Stimulated activated CD4-positive, alpha-beta T cell treated with anti-CD3 and anti-CD28 coated beads, Interleukin-4, amount 100 ng/mL, for 1 hour (primary cell): ENCODE data around the gene OR5B2.
"Not testable (repeated sequence)": the region's sequence is repeated elsewhere in the genome, so short reads cannot be mapped to it uniquely, and the experiment has no call there.

ENCODE experiments used
- DNase-seq: peaks from one replicate; pipeline ENCODE4 v3.0.0-alpha.2; 2020

The OR5B2 gene

GRCh38 chr11:58428021-58428420 lies at the start of gene OR5B2:
OR5B2 (minus strand) TSS chr11:58428121; CDS start chr11:58423261, 4,860 bp downstream.
- no peak for DNase-seq

DNA sequence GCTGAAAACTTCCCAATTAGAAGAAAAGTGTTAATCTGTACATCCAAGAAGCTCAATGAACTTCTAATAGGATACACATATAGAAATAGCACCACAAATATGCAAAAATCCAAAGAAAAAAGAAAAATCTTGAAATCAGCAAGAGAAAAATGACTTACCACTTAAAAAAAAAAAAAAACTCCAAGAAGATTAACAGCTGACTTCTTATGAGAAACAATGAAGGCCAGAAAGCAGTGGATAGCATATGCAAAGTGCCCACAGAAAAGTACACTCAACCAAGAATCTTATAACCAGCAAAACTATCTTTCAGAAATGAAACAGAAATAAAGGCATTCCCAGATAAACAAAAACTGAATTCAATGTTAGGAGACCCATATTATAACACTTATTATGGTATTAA lies 44.0 kb upstream of the OR5B2 start:
- DNase-seq: no peak

DNA sequence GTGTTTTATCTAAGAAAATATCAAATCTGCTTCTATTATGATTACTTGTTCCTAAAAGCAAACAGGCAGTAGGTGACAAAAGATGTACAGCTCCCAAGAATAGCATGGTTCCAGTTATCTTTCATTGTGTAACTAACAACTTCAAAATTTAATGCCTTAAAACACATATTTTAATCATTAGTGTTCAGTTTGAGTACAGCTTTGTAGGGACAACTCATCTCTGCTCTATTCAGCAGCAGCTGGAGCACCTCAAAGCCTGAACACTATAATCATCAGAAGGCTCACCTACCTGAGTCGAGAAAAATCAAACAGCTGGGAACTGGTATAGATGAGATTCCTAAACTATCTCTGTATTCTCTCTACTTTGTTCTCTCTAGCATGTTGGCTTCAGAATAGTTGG lies 38.4 kb upstream of the OR5B2 start:
- DNase-seq: no peak

GRCh38 chr11:58465690-58466089 lies 37.8 kb upstream of the OR5B2 start:
- no peak for DNase-seq

- DNase-seq: no peak
Measured at GRCh38 chr11:58451585-58451984, 23.7 kb upstream of the OR5B2 start.

DNA sequence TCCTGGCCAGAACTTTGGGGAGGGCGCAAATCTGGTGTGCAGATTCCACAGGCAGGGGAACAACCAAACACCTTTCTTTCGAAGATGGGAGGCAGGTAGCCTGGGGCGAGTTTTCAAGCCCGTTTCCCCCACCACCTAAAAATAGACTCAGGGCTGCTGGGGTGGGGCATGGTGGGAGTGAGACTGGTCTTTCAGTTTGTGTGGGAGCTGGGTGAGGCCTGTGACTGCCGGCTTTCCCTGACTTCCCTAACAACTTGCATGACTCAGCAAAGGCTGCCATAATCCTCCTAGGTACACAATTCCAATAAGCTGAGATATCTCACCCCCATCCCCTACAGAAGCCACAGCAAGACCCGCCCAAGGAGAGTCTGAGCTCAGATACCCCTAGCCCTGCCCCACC lies 18.4 kb upstream of the OR5B2 start:
- no peak for DNase-seq

GRCh38 chr11:58444300-58444699 lies 16.4 kb upstream of the OR5B2 start:
- DNase-seq: no peak

- DNase-seq: no peak
Measured at GRCh38 chr11:58442136-58442535, 14.2 kb upstream of the OR5B2 start, which contains the start of gene OR5B12. OR5B12 (minus strand) TSS chr11:58442236; CDS start chr11:58440151, 2,085 bp downstream.

DNA sequence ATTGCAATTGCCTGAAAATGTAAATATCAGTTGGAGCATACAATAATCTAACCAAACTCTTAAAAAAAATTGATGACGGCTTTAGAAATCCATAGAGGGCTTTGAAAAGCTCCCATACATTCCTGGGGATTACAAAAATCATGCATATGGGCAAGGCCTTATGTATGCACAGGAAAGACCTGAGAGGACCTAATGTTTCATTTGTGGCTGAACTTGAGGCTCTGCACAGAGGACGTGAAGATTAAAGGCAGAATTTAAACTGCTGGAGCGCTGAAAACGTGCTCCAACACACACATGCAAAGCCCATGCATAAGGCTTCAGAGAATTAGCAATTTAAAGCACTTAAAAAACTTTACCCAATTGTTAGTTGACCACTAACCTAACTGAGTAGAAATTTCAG lies 10.6 kb upstream of the OR5B2 start:
- DNase-seq: no peak

DNA sequence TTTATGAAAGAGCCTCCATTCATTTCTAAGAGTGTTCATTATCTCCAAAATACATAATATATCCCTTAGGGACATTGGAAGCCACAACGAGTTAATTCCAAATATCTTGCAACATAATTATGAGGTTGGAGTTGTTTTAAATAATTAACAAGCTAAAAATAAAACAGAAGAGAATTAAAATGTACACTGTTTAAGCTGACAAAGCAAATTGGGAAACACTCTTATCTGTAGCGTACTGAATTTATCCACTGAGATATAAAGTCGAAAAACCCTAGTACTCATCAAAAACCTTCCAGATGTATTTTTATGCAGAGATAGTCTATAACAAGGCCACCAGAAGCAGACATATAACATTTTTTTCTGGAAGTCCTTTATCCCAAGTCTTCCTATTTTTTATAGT lies 6.3 kb upstream of the OR5B2 start:
- DNase-seq: no peak

DNA sequence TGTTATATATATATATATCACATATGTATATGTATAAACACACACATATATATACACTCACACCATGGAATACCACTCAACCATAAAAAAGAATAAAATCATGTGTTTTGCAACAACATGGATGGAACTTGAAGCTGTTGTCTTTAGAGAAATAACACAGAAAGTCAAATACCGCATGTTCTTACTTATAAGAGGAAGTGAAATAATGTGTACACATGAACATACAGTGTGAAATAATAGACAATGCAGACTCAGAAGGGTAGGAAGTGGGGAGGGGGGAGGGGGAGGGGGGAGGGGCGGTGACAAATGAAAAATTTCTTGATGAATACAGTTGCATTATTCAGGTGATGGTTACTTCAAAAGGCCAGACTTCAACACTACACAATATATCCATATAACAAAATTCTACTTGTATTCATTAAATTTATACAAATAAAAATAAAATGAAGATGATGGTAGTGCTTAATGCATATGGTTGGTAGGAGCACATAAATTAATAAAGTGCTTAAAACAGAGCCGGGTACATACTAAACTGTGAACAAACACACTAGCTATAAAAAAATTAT lies 5.8 kb upstream of the OR5B2 start:
- no peak for DNase-seq

DNA sequence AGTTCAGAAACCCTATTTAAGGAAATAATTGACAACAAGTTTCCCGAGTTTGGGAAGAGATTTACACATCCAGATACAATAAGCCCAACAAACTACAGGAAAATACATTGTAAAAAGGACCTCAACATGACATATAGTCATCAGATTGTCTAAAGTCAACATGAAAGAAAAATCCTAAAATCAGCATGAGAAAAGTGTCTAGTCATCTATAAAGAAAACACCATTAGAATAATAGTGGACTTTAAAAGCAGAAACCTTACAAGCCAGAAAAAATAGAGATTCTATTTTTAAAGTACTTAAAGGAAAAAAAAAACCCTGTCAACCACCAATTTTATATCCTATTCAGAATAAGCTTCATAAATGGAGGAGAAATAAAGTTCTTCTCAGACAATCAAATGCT lies 1.4 kb upstream of the OR5B2 start:
- DNase-seq: no peak

DNA sequence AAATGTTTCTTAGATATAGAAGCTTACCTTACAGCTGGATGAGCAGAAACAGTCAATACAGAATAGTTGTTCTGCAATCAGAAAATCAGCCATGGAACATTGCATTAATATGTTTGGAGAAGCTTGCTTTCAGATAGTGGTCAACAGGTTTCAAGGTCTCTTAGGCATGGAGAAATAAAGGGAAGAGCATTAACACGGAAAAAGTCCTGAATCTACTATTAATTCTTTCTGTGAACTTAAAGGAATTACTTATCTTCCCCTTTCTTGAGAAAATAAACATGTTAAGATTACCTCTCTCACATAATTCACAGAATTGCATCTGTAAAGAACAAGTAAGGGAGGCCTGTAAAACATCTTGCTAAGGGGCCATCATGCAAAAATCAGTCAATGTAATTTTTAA lies 21.1 kb downstream of the OR5B2 start, which contains the start of gene OR5B3:
Gene OR5B3, minus strand, starts transcription at position 101 of the 400 bp plus-strand sequence. CDS start 3,465 bp downstream, outside the sequence.
- DNase-seq: no peak

GRCh38 chr11:58399622-58400021 lies 28.3 kb downstream of the OR5B2 start:
- DNase-seq: not testable (repeated sequence)

GRCh38 chr11:58395581-58395980 lies 32.3 kb downstream of the OR5B2 start:
- DNase-seq: no peak

- DNase-seq: no peak
Measured at GRCh38 chr11:58394195-58394594, 33.7 kb downstream of the OR5B2 start.

- DNase-seq: no peak
Measured at GRCh38 chr11:58392746-58393145, 35.2 kb downstream of the OR5B2 start.

DNA sequence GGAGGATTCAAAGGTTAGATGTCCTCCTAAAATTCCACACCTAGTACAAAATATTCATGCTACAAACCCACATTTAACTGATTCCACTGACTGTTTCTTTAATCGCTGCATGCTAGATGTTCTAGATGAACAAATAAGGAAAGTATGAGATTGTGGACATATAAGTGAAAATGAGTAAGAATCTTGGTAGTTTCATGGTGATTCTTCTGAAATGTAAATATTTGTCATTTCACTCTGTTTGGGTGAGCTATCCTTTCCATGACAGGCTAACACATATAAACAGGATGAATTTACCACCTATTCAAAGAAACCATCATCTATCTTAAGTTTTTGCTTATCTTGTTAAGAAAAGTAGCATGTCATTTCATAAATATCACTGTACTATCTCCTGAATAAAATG lies 36.0 kb downstream of the OR5B2 start:
- DNase-seq: no peak

- DNase-seq: no peak
Measured at GRCh38 chr11:58390551-58391063, 37.3 kb downstream of the OR5B2 start.
